Spleen (tissue), 11 donors: ENCODE data around the gene PIH1D1. TPM values are rescaled to one million over a fixed set of nuclear protein-coding genes. Genes with fewer than 3 reads are reported as not detected.
A peak's percentile ranks its signal among the peaks of the same experiment; 100 is the strongest.

Experiments used
- DNase-seq: peaks from one replicate; pipeline ENCODE4 v3.0.0-alpha.2; 2020
- H3K27ac ChIP-seq, 8 donors: fragments of 200-600 bp; sonication (generic) in 7 of 8; 1 replicate in 4 of 8; 2 replicates in 4 of 8; pipeline versions ENCODE4 v1.5.0 to v1.8.0; 2016 to 2021; ENCODE audit warnings: inconsistent platforms in 4 of 8, mild to moderate bottlenecking in 4 of 8, moderate library complexity in 1 of 8
- H3K27me3 ChIP-seq, 7 donors: fragments of 200-600 bp; sonication (generic) in 6 of 7; replicated peaks in 1 of 7; 1 replicate in 4 of 7; 2 replicates in 3 of 7; pipeline versions ENCODE4 v1.5.0 to v1.8.0; 2016 to 2021; ENCODE audit warnings: inconsistent platforms in 3 of 7, mild to moderate bottlenecking in 1 of 7
- H3K36me3 ChIP-seq, 6 donors: fragments of 200-600 bp; sonication (generic) in 5 of 6; 1 replicate in 4 of 6; 2 replicates in 2 of 6; pipeline versions ENCODE4 v1.5.0 to v1.8.0; 2016 to 2021; ENCODE audit warnings: inconsistent platforms in 2 of 6
- H3K4me1 ChIP-seq, 6 donors: fragments of 200-600 bp; sonication (generic) in 5 of 6; 1 replicate in 3 of 6; 2 replicates in 3 of 6; pipeline versions ENCODE4 v1.5.0 to v1.8.0; 2016 to 2021; ENCODE audit warnings: inconsistent platforms in 3 of 6
- H3K4me3 ChIP-seq, 8 donors: fragments of 200-600 bp; sonication (generic) in 7 of 8; 1 replicate in 4 of 8; 2 replicates in 4 of 8; pipeline versions ENCODE4 v1.5.0 to v1.8.0; 2016 to 2021; ENCODE audit warnings: inconsistent platforms in 4 of 8, mild to moderate bottlenecking in 4 of 8, moderate library complexity in 2 of 8
- H3K9me3 ChIP-seq, 8 donors: fragments of 200-600 bp; sonication (generic) in 7 of 8; 1 replicate in 4 of 8; 2 replicates in 4 of 8; pipeline versions ENCODE4 v1.5.0 to v1.8.0; 2016 to 2021; ENCODE audit warnings: inconsistent platforms in 4 of 8
- CTCF ChIP-seq, 11 experiments: fragments of 200-600 bp in 7 of 11; fragments of 450-650 bp in 4 of 11; sonication (generic) in 4 of 11; IDR thresholded peaks in 8 of 11; conservative IDR thresholded peaks in 3 of 11; 1 replicate in 7 of 11; 2 replicates in 4 of 11; pipeline versions ENCODE4 v1.4.0 to v1.8.0; 2016 to 2021; ENCODE audit warnings: antibody characterized with exemption in 11 of 11, inconsistent platforms in 4 of 11, mild to moderate bottlenecking in 1 of 11
- POLR2A ChIP-seq, 3 donors: fragments of 450-650 bp; IDR thresholded peaks; one replicate each; pipeline ENCODE4 v1.5.1; 2017; ENCODE audit warnings: antibody characterized with exemption in 3 of 3, mild to moderate bottlenecking in 1 of 3
- POLR2AphosphoS5 ChIP-seq, 3 donors: sonication (generic); formaldehyde crosslinking; IDR thresholded peaks; one replicate each; pipeline ENCODE4 v1.5.1; 2017; ENCODE audit warnings: antibody characterized with exemption in 3 of 3
- WGBS, 5 donors: extraction: QIAGEN DNeasy Blood & Tissue Kit in 3 of 5; methylation state at CpG; one replicate each; pipeline versions ENCODE4 v1.1.5 to v1.1.7; 2013 to 2018; 5-methylcytosine and 5-hydroxymethylcytosine counted together
- intact Hi-C: fragments of 100-400 bp; cut with DNase I; formaldehyde crosslinking; loops from one replicate; pipeline ENCODE4 v1.15.0; 2023; ENCODE audit warnings: low total_unique reads
- polyA plus RNA-seq, 3 donors: library from polyadenylated mRNA; stranded (reverse); fragments of 200-250 nt; gene quantifications; one replicate each; pipeline ENCODE4 v1.2.1, GENCODE V29; 2013
- total RNA-seq, 7 donors: library from RNA; depleted of rRNA in 3 of 7; stranded (reverse); fragments of >200 nt in 3 of 7; fragmentation: NEBNext Ultra II Directional in 4 of 7; extraction: Animal tissue kit (Norgen Biotek cat#: 25700) in 4 of 7; gene quantifications; one replicate each; pipeline versions ENCODE4 v1.1.0 to v1.2.1, GENCODE V29; 2016 to 2021
- donor health status: healthy with polysubstance abuse.
- donor health status: DM: no; HTN: no; CAD: no; lungs with moderate emphysema.
- donor health status: DM: no; HTN: no; CAD: no.
- donor health status: Bipolar disorder and iron deficiency.
- donor health status: healthy.
- donor health status: DM: no; HTN: no; CAD: no.
- donor health status: DM: yes; HTN: yes; CAD: no.

PIH1D1 gene
- total and polyA plus RNA-seq, 10 donors, result 76.0 to 140 (median 86.3) TPM

GRCh38 chr19:49475995-49476880 is 24.6 kb upstream of the PIH1D1 start:
- Histone ChIP-seq H3K4me3 (peak overlapping the region in 2 of 8 donors; percentile 58 to 74), H3K27ac (peak overlapping the region in 6 of 8 donors; percentile 36 to 95 (median 90)), H3K9me3 (no peaks in the 10 kb centered on the region), H3K36me3 (peaks cover 0 to 31% (median 3%) of the 10 kb centered on the region in 6 donors), H3K4me1 (peaks cover 11 to 87% (median 47%) of the 10 kb centered on the region in 6 donors), H3K27me3 (no peaks in the 10 kb centered on the region)
- TF ChIP-seq CTCF (IDR thresholded peaks at IDR 0.05 in 8 of 11, conservative IDR thresholded peaks at IDR 0.05 in 3 of 11) (peak in 8 of 11 experiments; percentile 21 to 68 (median 46)), POLR2AphosphoS5 (IDR thresholded peaks at IDR 0.05) (peak in 1 of 3 donors; percentile 35), POLR2A (IDR thresholded peaks at IDR 0.05) (no peak)
- 51 to 64% (median 55%) methylated on average over 25 to 27 of the region's 27 CpGs for WGBS, 5 donors
- intact Hi-C loops, result no loop called here
- no peak for DNase-seq

- intact Hi-C loops, result no loop called here
- H3K36me3 ChIP-seq, result peaks cover 0 to 28% (median 2%) of the 10 kb centered on the region in 6 donors
- H3K4me1 ChIP-seq, result peaks cover 18 to 89% (median 54%) of the 10 kb centered on the region in 6 donors
- DNase-seq, result no peak
- H3K4me3 ChIP-seq, result peak overlapping the region in 4 of 8 donors; percentile 18 to 74 (median 64)
- no peaks in the 10 kb centered on the region for H3K9me3 ChIP-seq
- H3K27ac ChIP-seq, result peak overlapping the region in 7 of 8 donors; percentile 36 to 95 (median 89)
- 58 to 72% (median 71%) methylated on average over 13 to 15 of the region's 15 CpGs for WGBS, 5 donors
- TF ChIP-seq CTCF (IDR thresholded peaks at IDR 0.05 in 8 of 11, conservative IDR thresholded peaks at IDR 0.05 in 3 of 11), result no peak
- no peak for TF ChIP-seq POLR2A (IDR thresholded peaks at IDR 0.05)
- no peak for TF ChIP-seq POLR2AphosphoS5 (IDR thresholded peaks at IDR 0.05)
- no peaks in the 10 kb centered on the region for H3K27me3 ChIP-seq
These were observed 23.7 kb upstream of the PIH1D1 start for GRCh38 chr19:49475191-49475917.

GRCh38 chr19:49474542-49474924 is 22.9 kb upstream of the PIH1D1 start:
- Histone ChIP-seq H3K4me1 (peaks cover 26 to 93% (median 62%) of the 10 kb centered on the region in 6 donors), H3K27me3 (no peaks in the 10 kb centered on the region), H3K27ac (peak overlapping the region; percentile 80 to 95 (median 90)), H3K36me3 (peaks cover 0 to 28% (median 0%) of the 10 kb centered on the region in 6 donors), H3K9me3 (no peaks in the 10 kb centered on the region), H3K4me3 (peak overlapping the region; percentile 52 to 74 (median 60))
- TF ChIP-seq CTCF (IDR thresholded peaks at IDR 0.05 in 8 of 11, conservative IDR thresholded peaks at IDR 0.05 in 3 of 11), result no peak
- no peak for TF ChIP-seq POLR2AphosphoS5 (IDR thresholded peaks at IDR 0.05)
- no peak for TF ChIP-seq POLR2A (IDR thresholded peaks at IDR 0.05)
- DNase-seq, result no peak
- WGBS, 5 donors, result 4 to 9% (median 6%) methylated on average over 11 of the region's 11 CpGs
- intact Hi-C loops, result no loop called here
